GM23338 (cell line): ENCODE data around the gene CSNK1G1. TPM values are rescaled to one million over a fixed set of nuclear protein-coding genes. Genes with fewer than 3 reads are reported as not detected.

ENCODE experiments used
- ATAC-seq: fragments of 200-7000 bp; cut with Tn5 transposase; 3 replicates; pipeline ENCODE4 v1.9.1; 2020
- DNase-seq: peaks from one replicate; pipeline ENCODE4 v3.0.0-alpha.2; 2015; ENCODE audit warnings: low spot score
- H2AFZ ChIP-seq: fragments of 200-600 bp; sonication (generic); 2 replicates; pipeline ENCODE4 v1.8.0; 2016; ENCODE audit warnings: antibody characterized with exemption, mild to moderate bottlenecking, moderate library complexity
- H3F3A ChIP-seq: fragments of 200-600 bp; sonication (generic); replicated peaks from 2 replicates; pipeline ENCODE4 v1.8.0; 2017; ENCODE audit warnings: antibody characterized with exemption, mixed run types, low read depth
- H3K27ac ChIP-seq: fragments of 200-600 bp; sonication (generic); 2 replicates; pipeline ENCODE4 v1.6.1; 2016; ENCODE audit warnings: low read depth
- H3K27me3 ChIP-seq: fragments of 200-600 bp; sonication (generic); 2 replicates; pipeline ENCODE4 v1.8.0; 2016; ENCODE audit warnings: mild to moderate bottlenecking, mixed run types, moderate library complexity; ENCODE audit not compliant: insufficient read depth
- H3K36me3 ChIP-seq: fragments of 200-600 bp; sonication (generic); 2 replicates; pipeline ENCODE4 v1.8.0; 2016; ENCODE audit warnings: mild to moderate bottlenecking; ENCODE audit not compliant: insufficient read depth
- H3K4me1 ChIP-seq: fragments of 200-600 bp; sonication (generic); 2 replicates; pipeline ENCODE4 v1.8.0; 2016; ENCODE audit warnings: mild to moderate bottlenecking, moderate library complexity; ENCODE audit not compliant: insufficient read depth
- H3K4me2 ChIP-seq: fragments of 200-600 bp; sonication (generic); 2 replicates; pipeline ENCODE4 v1.7.1; 2017; ENCODE audit warnings: mixed run types
- H3K4me3 ChIP-seq: fragments of 200-600 bp; sonication (generic); 2 replicates; pipeline ENCODE4 v1.6.1; 2016; ENCODE audit warnings: mixed run types
- H3K79me2 ChIP-seq: fragments of 200-600 bp; sonication (generic); replicated peaks from 2 replicates; pipeline ENCODE4 v1.8.0; 2017; ENCODE audit warnings: mild to moderate bottlenecking; ENCODE audit not compliant: insufficient read depth
- H3K9me2 ChIP-seq: fragments of 200-600 bp; sonication (generic); 2 replicates; pipeline ENCODE4 v1.8.0; 2017; ENCODE audit not compliant: insufficient read depth
- H4K20me1 ChIP-seq: fragments of 200-600 bp; sonication (generic); replicated peaks from 2 replicates; pipeline ENCODE4 v1.8.0; 2017; ENCODE audit warnings: mild to moderate bottlenecking; ENCODE audit not compliant: insufficient read depth
- H3K27ac Mint-ChIP-seq: 2 replicates; pipeline ENCODE4 v1.8.0; 2020; ENCODE audit warnings: inconsistent platforms, mild to moderate bottlenecking, moderate library complexity, mixed read lengths
- H3K27me3 Mint-ChIP-seq: 3 replicates; pipeline ENCODE4 v1.8.0; 2022; ENCODE audit warnings: low read depth, mild to moderate bottlenecking, moderate library complexity, mixed read lengths, inconsistent platforms; ENCODE audit not compliant: insufficient read depth, poor library complexity
- H3K36me3 Mint-ChIP-seq: 3 replicates; pipeline ENCODE4 v1.8.0; 2021; ENCODE audit warnings: low read depth, mild to moderate bottlenecking, inconsistent platforms, moderate library complexity, mixed read lengths
- H3K4me1 Mint-ChIP-seq: 3 replicates; pipeline ENCODE4 v1.8.0; 2020; ENCODE audit warnings: mild to moderate bottlenecking, inconsistent platforms, mixed read lengths
- H3K4me3 Mint-ChIP-seq: 3 replicates; pipeline ENCODE4 v1.8.0; 2021; ENCODE audit warnings: moderate library complexity, mild to moderate bottlenecking, inconsistent platforms, mixed read lengths
- H3K9me3 Mint-ChIP-seq: 3 replicates; pipeline ENCODE4 v1.8.0; 2020; ENCODE audit warnings: moderate library complexity, mild to moderate bottlenecking, inconsistent platforms, mixed read lengths
- CREB1 ChIP-seq: fragments of 250-450 bp; sonication (Bioruptor Pico); IDR thresholded peaks from 2 replicates; pipeline ENCODE4 v1.5.0; 2020; ENCODE audit warnings: low read depth, mild to moderate bottlenecking, moderate library complexity
- EZH2 ChIP-seq: fragments of 200-600 bp; sonication (generic); IDR thresholded peaks from one replicate; pipeline ENCODE4 v1.8.0; 2017; ENCODE audit warnings: antibody characterized with exemption, mild to moderate bottlenecking, low read depth; ENCODE audit not compliant: unreplicated experiment
- EZH2phosphoT487 ChIP-seq: fragments of 200-600 bp; sonication (generic); IDR thresholded peaks from one replicate; pipeline ENCODE4 v1.8.1; 2018; ENCODE audit warnings: antibody characterized with exemption; ENCODE audit not compliant: unreplicated experiment
- JUNB ChIP-seq: IDR thresholded peaks from one replicate; pipeline ENCODE4 v1.6.1; 2016; ENCODE audit warnings: antibody characterized with exemption; ENCODE audit not compliant: unreplicated experiment
- NANOG ChIP-seq: IDR thresholded peaks from 2 replicates; pipeline ENCODE4 v1.6.1; 2016; ENCODE audit warnings: antibody characterized with exemption, borderline replicate concordance
- POLR2AphosphoS5 ChIP-seq: IDR thresholded peaks from 2 replicates; pipeline ENCODE4 v1.6.1; 2016; ENCODE audit warnings: antibody characterized with exemption, low read depth
- STAT1 ChIP-seq: IDR thresholded peaks from one replicate; pipeline ENCODE4 v1.6.1; 2016; ENCODE audit warnings: antibody characterized with exemption; ENCODE audit not compliant: unreplicated experiment
- ZNF114 ChIP-seq: fragments of 250-450 bp; sonication (Bioruptor Pico); IDR thresholded peaks from 2 replicates; pipeline ENCODE4 v1.5.0; 2020; ENCODE audit warnings: mild to moderate bottlenecking, moderate library complexity
- ZNF331 ChIP-seq: fragments of 250-450 bp; sonication (Bioruptor Pico); IDR thresholded peaks from 2 replicates; pipeline ENCODE4 v1.5.0; 2020; ENCODE audit warnings: low read depth, mild to moderate bottlenecking, moderate library complexity
- ZNF462 ChIP-seq: fragments of 250-450 bp; sonication (Bioruptor Pico); IDR thresholded peaks from 2 replicates; pipeline ENCODE4 v1.5.0; 2020; ENCODE audit warnings: mild to moderate bottlenecking, moderate library complexity
- polyA plus RNA-seq: library from polyadenylated mRNA; unstranded; fragments of >200 nt; fragmentation: Nextera tagmentation; extraction: Ambion mirVana; gene quantifications from 2 replicates; pipeline ENCODE4 v1.2.1, GENCODE V29; 2016
- total RNA-seq: library from RNA; depleted of rRNA; stranded (reverse); fragments of >200 nt; shearing (Covaris generic); gene quantifications from 2 replicates; pipeline ENCODE4 v1.2.3, GENCODE V29; 2014
- TF ChIP-seq, protein P1 (sequence below), 2 experiments: fragments of 200-600 bp in 1 of 2; sonication (generic) in 1 of 2; conservative IDR thresholded peaks; 2 replicates each; pipeline versions ENCODE4 v1.5.1 to v1.6.1; 2016 to 2017; ENCODE audit warnings: antibody characterized with exemption in 2 of 2, low read depth in 2 of 2, mild to moderate bottlenecking in 2 of 2, moderate library complexity in 1 of 2
- TF ChIP-seq, protein P2 (sequence below): IDR thresholded peaks from 2 replicates; pipeline ENCODE4 v1.6.1; 2016; ENCODE audit warnings: antibody characterized with exemption

The CSNK1G1 gene
- total and polyA plus RNA-seq, 2 experiments from 2014 or later, result 9.3 to 13.4 TPM

GRCh38 chr15:64288577-64288976, 67.4 kb downstream of the CSNK1G1 start:
- Histone ChIP-seq H3K9me2 (no peaks in the 10 kb centered on the region), H4K20me1 (no peaks in the 10 kb centered on the region; the same call in 1 of the 2 replicates), H3K79me2 (no peaks in the 10 kb centered on the region; the same call in 1 of the 2 replicates), H3K36me3 (no peaks in the 10 kb centered on the region), H3K4me3 (no peak overlapping the region), H3K27ac (no peak overlapping the region), H3F3A (no peaks in the 10 kb centered on the region), H3K4me2 (no peak overlapping the region), H2AFZ (no peak overlapping the region), H3K4me1 (no peaks in the 10 kb centered on the region), H3K27me3 (no peaks in the 10 kb centered on the region)
- peaks cover 10% of the 10 kb centered on the region; the same call in 2 of the 3 replicates for H3K4me1 Mint-ChIP-seq
- DNase-seq (no peak), ATAC-seq (no peak)
- H3K27me3 Mint-ChIP-seq, result no peaks in the 10 kb centered on the region
- no peak for TF ChIP-seq NANOG
- TF ChIP-seq POLR2AphosphoS5, result no peak
- no peak for TF ChIP-seq JUNB
- TF ChIP-seq STAT1, result no peak
- no peak for TF ChIP-seq EZH2
- TF ChIP-seq, protein P1, sequence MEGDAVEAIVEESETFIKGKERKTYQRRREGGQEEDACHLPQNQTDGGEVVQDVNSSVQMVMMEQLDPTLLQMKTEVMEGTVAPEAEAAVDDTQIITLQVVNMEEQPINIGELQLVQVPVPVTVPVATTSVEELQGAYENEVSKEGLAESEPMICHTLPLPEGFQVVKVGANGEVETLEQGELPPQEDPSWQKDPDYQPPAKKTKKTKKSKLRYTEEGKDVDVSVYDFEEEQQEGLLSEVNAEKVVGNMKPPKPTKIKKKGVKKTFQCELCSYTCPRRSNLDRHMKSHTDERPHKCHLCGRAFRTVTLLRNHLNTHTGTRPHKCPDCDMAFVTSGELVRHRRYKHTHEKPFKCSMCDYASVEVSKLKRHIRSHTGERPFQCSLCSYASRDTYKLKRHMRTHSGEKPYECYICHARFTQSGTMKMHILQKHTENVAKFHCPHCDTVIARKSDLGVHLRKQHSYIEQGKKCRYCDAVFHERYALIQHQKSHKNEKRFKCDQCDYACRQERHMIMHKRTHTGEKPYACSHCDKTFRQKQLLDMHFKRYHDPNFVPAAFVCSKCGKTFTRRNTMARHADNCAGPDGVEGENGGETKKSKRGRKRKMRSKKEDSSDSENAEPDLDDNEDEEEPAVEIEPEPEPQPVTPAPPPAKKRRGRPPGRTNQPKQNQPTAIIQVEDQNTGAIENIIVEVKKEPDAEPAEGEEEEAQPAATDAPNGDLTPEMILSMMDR (conservative IDR thresholded peaks at IDR 0.05; ENCODE audit: low read depth in 2 of 2), result no peak
- TF ChIP-seq ZNF114, result no peak
- no peak overlapping the region for H3K4me3 Mint-ChIP-seq
- no peaks in the 10 kb centered on the region for H3K36me3 Mint-ChIP-seq
- no peaks in the 10 kb centered on the region for H3K9me3 Mint-ChIP-seq
- no peak overlapping the region for H3K27ac Mint-ChIP-seq

- no peak overlapping the region for H3K27ac Mint-ChIP-seq
- Histone ChIP-seq H2AFZ (no peak overlapping the region), H3K79me2 (no peaks in the 10 kb centered on the region; the same call in 1 of the 2 replicates), H3K9me2 (no peaks in the 10 kb centered on the region), H4K20me1 (no peaks in the 10 kb centered on the region; the same call in 1 of the 2 replicates), H3K4me2 (no peak overlapping the region), H3K4me1 (no peaks in the 10 kb centered on the region), H3K27me3 (no peaks in the 10 kb centered on the region), H3F3A (no peaks in the 10 kb centered on the region), H3K4me3 (no peak overlapping the region), H3K27ac (no peak overlapping the region), H3K36me3 (no peaks in the 10 kb centered on the region)
- H3K4me3 Mint-ChIP-seq, result no peak overlapping the region
- no peak for ATAC-seq
- H3K9me3 Mint-ChIP-seq, result no peaks in the 10 kb centered on the region
- H3K36me3 Mint-ChIP-seq, result no peaks in the 10 kb centered on the region
- no peaks in the 10 kb centered on the region for H3K27me3 Mint-ChIP-seq
- H3K4me1 Mint-ChIP-seq, result peaks cover 10% of the 10 kb centered on the region; the same call in 2 of the 3 replicates
- DNase-seq, result no peak
- no peak for TF ChIP-seq ZNF462 (CRISPR knock-in tag)
- TF ChIP-seq, protein P2, sequence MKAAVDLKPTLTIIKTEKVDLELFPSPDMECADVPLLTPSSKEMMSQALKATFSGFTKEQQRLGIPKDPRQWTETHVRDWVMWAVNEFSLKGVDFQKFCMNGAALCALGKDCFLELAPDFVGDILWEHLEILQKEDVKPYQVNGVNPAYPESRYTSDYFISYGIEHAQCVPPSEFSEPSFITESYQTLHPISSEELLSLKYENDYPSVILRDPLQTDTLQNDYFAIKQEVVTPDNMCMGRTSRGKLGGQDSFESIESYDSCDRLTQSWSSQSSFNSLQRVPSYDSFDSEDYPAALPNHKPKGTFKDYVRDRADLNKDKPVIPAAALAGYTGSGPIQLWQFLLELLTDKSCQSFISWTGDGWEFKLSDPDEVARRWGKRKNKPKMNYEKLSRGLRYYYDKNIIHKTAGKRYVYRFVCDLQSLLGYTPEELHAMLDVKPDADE, result no peak
- TF ChIP-seq EZH2phosphoT487, result no peak
- no peak for TF ChIP-seq POLR2AphosphoS5
- no peak for TF ChIP-seq NANOG
- no peak for TF ChIP-seq ZNF331 (CRISPR knock-in tag)
- TF ChIP-seq CREB1, result no peak
- no peak for TF ChIP-seq JUNB
Measured at GRCh38 chr15:64287953-64288352, 68.0 kb downstream of the CSNK1G1 start.
